NK-92 treated with Interleukin-12 subunit alpha and Interleukin-12 subunit beta, amount 100 ng/mL, for 24 hours (cell line): Measurements from ENCODE around the gene ATF7.
"Not testable (repeated sequence)": the region's sequence is repeated elsewhere in the genome, so short reads cannot be mapped to it uniquely, and the experiment has no call there.

Experiments used
- DNase-seq: peaks from one replicate; lab custom pipeline; 2025; lab: John Stamatoyannopoulos, UW

The ATF7 gene

GRCh38 chr12:53625946-53626701 lies at the start of gene ATF7:
TSS of gene ATF7 (minus strand) at chr12:53626382. CDS start at chr12:53601000, 25,382 bp downstream.
- peak; percentile 87 for DNase-seq

- no peak for DNase-seq
Measured at GRCh38 chr12:53674977-53675700, 49.0 kb upstream of the ATF7 start.

- no peak for DNase-seq
Measured at GRCh38 chr12:53670971-53671370, 44.8 kb upstream of the ATF7 start.

GRCh38 chr12:53670308-53670707 lies 44.1 kb upstream of the ATF7 start:
- no peak for DNase-seq

- DNase-seq, result no peak
Measured at GRCh38 chr12:53667080-53667479, 40.9 kb upstream of the ATF7 start.

- no peak for DNase-seq
Measured at GRCh38 chr12:53664936-53665335, 38.8 kb upstream of the ATF7 start.

GRCh38 chr12:53664191-53664590 lies 38.0 kb upstream of the ATF7 start:
- no peak for DNase-seq

GRCh38 chr12:53660041-53660440 lies 33.9 kb upstream of the ATF7 start:
- DNase-seq, result no peak

- no peak for DNase-seq
Measured at GRCh38 chr12:53659571-53659981, 33.4 kb upstream of the ATF7 start.

- DNase-seq, result no peak
Measured at GRCh38 chr12:53659011-53659551, 32.9 kb upstream of the ATF7 start.

GRCh38 chr12:53657041-53657440 lies 30.9 kb upstream of the ATF7 start:
- DNase-seq, result no peak

GRCh38 chr12:53653595-53653994 lies 27.4 kb upstream of the ATF7 start:
- DNase-seq, result no peak

- no peak for DNase-seq
Measured at GRCh38 chr12:53652366-53652765, 26.2 kb upstream of the ATF7 start.

GRCh38 chr12:53651737-53652136 lies 25.6 kb upstream of the ATF7 start:
- no peak for DNase-seq

GRCh38 chr12:53646300-53646699 lies 20.1 kb upstream of the ATF7 start:
- not testable (repeated sequence) for DNase-seq

GRCh38 chr12:53645165-53645564 lies 19.0 kb upstream of the ATF7 start:
- DNase-seq, result no peak

GRCh38 chr12:53644133-53644532 lies 18.0 kb upstream of the ATF7 start:
- DNase-seq, result no peak

GRCh38 chr12:53643232-53643979 lies 17.2 kb upstream of the ATF7 start:
- DNase-seq, result no peak

- no peak for DNase-seq
Measured at GRCh38 chr12:53638057-53638456, 11.9 kb upstream of the ATF7 start.

- DNase-seq, result no peak
Measured at GRCh38 chr12:53636641-53637040, 10.5 kb upstream of the ATF7 start.

- DNase-seq, result not testable (repeated sequence)
Measured at GRCh38 chr12:53635708-53636107, 9.5 kb upstream of the ATF7 start.

- DNase-seq, result no peak
Measured at GRCh38 chr12:53631721-53632120, 5.5 kb upstream of the ATF7 start.
